NCI-H2227 treated with DMSO at 0.1 percent for 48 hours (cell line): ENCODE measurements around the gene ABCB8.

Experiments used
- DNase-seq: peaks from one replicate; lab custom pipeline; 2025; lab: John Stamatoyannopoulos, UW

Gene ABCB8

DNA sequence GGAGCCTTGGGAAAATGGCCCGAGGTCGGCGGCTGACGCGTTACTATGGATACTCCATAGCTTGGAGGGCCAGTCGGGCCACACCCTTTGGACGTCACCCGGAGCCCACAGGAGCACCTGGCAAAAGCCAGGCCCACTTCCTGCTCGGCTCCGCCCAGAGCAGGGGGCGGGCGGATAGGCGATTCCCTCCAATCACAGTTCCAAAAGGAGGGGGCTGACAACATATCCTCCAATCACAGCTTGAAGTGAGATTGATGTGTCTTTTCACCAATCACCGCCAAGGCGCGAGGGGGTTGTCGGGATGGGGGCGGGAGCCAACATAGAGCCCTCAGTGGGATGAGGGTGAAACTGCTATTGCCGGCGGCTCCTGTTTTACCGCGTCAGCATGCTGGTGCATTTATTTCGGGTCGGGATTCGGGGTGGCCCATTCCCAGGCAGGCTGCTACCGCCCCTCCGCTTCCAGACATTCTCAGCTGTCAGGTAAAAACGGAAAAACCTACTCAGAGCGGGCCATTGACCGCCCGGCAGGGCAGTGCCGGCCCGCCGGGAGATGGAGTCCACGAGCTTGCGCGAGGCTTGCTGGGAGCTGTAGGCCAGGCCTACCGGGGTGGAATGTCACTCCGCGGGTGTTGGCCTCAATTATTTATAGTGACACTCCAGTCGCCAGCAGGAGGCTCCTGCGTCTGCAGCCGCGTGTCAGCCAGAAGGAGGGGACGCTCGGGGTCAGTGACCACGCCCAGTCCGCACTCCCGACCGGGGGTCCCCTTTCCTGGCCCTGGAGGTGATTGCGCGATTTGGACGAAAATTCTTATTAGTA is at the start of gene ABCB8:
TSS of gene ABCB8 (plus strand) at position 320 of the 817 bp plus-strand sequence. CDS start at position 386, 66 bp downstream.
- peak; percentile 98 for DNase-seq

DNA sequence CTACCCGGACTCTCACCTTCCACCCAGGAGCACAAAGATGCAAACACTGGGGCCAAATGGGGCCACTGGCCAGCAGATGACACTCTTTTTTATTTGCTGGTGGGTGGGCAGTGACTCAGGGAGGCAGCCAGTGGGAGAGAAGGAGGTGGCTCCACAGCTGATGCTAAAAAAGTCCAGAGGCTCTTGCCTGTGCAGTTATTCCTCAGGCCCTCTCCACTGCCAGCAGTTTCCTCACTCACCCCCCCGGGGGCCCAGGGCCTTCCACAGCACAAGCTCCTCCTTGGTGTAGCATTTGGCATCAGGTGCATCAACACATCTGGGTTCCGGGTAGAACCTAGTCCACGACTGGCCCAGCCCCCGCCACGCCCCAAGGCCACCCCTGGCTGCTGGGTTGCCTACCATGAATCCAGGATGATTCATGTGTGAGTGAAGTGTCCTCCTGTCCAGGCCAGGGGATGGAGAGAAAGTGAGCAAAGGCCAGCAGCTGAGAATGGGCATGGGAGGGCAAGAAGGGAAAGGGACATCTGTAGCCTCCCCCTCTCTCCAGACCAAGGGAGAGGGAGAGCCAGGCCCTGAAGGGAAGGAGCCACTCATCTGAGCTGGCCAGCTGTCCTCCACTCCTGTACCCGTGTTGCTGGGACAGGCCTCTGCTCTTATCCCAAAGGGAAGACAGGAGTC is 48.4 kb upstream of the ABCB8 start:
- no peak for DNase-seq

DNA sequence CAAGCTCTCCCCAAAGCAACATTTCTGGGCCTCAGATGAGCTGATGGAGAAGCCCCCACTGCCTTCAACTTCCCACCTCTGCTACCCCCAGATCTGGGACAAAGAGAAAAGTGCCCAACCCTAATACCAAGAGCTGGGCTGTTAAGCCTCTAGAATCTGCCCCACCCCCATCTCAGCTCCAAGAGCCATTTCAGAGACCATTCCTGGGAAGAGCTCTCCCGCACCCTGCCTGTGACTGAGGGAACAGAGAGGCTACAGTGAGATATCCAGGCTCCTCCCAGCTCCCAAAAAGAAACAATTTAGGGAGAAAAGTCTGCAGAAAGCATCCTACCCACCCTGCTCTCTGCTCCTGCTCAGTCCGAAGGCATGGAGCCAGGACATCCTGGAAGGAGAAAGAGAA is 47.6 kb upstream of the ABCB8 start:
- DNase-seq = no peak

DNA sequence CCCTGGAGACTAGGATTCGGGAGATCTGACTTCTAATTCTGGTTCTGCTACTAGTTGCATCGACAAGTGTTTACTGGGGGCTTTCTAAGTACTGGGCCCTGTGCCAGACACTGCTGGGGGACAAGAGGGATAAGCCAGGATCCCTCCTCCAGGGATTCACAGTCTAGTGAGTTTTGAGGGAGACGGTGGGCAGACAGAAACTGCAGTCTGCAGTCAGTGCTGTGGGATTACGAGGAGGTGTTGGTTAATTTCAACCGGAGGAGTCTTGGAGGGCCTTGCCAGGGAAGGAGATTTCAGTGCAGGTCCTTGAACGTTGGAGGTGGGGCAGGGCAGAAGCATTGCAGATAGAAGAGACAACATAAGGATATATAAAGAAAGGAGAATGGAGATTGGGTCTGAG is 46.6 kb upstream of the ABCB8 start:
- no peak for DNase-seq

DNA sequence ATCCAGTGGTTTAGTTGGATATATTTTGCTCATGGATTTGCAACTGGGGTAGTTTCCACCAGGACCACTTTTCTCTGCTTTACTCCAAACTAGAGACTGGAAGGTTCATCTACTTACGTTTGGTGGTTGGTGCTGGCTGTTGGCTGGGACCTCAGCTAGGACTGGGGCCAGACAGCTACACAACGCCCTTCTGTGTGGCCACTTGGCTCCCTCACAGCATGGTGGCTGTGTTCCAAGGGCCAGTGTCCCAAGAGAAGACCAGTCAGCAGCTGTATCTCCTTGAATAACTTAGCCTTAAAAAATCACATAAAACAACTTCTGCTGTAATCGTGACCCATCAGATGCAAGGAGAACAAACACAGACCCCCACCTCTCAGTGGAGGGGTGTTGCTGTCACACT is 45.9 kb upstream of the ABCB8 start:
- DNase-seq = no peak

DNA sequence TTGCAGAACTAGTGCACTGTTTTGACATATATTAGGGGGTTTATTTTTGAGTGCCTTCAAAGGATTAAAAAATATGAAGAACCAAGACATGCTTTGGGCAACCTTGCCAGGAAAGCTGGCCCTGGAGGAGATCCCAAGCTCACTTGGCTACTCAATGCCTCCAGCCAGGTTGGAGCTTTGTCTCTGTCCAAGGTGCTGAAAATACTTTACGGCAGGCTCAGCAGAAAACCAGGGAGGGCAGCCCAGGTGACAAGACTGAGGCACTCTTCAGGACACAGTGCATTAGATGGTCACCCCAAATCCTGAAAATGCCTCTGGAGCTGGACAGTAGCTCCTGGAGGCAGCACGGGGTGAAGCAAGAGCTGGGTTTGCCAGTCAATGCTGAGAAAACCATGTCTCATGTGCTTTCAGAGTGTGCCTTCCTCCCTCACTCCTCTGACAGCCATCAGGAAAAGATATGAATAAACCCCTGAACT is 44.3 kb upstream of the ABCB8 start:
- DNase-seq = no peak

DNA sequence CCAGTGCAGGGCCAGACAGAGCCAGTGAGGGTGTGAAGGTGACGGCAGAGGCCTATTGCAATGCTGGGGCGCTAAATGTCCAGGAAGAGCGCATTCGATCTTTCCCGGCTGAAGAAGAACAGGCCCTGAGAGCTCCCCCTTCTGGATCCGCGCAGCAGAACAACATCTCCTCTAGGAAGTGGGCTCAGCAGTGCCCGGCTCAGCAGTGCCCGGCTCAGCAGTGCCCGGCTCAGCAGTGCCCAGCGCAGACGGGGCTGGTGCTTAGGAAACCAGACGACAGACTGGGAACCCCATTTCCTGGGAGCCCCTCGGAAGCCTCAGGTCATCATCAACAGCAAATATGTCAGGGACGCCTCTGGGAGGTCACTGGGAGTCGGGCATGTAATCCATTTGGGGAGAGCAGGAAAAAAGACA is 42.1 kb upstream of the ABCB8 start:
- peak; percentile 18 for DNase-seq

DNA sequence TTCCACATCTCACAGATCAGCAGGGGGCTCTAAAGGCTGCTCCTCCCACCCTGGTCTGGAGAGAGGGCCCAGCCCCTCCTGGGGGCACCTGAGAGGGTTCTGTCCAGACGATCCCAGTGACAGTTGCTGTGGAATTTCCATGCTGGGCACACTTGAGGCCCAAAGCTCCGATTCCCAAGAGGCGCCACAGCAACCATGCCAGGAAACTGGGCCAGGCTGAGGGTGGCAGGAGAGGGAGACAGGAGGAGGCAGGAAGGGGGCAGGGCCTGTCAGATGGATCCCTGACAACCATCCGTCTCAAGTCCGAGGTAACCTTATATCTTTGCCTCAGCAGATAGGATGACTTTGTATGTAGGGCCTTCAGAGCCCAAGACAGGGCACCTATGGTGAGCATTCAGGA is 41.7 kb upstream of the ABCB8 start:
- no peak for DNase-seq

DNA sequence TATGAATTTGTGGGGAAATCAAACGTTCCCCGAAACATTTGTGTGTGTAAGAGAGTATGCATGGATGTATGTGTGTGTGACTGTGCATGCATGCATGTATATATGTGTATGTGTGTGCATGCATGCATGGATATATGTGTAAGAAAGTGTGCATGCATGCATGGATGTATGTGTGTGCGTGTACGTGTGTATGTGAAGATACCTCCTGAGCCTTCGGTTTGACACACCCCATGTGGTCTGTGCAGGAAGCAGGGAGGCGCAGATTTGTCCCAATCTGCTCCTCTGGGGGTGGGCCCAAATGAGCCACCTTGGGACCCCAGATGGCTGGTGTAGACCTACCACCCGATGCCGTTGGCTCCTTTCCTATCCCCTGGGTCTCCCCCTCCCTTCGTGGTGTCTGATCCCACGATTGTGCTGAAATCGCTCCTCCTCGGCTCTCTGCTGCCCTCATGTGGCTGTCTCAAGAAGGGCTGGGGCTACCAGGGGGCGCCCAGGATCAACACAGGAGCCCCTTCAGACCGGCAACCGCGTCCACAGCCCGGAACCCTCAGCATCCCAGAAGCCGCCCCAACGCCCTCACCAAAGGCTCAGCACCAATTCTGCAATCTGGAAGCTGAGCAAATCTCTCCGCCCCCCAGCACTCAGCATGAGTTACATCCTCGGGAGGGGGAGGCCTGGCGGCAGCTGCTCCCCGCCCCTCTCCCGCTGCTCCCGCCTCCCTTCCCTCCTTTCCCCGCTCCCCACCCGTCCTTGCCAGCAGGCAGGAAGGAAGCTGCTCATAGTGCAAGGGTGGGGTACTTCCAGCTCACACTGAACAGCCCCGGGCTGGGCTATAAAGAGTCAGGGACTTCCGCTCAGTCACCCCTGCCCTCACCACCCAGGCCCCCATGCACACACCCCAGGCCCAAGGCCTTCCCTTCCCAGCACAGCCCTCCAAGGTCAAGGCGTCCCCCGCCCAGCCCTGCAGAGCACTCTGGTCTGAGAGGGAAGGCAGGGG is 39.7 kb upstream of the ABCB8 start:
- peak; percentile 97 for DNase-seq

DNA sequence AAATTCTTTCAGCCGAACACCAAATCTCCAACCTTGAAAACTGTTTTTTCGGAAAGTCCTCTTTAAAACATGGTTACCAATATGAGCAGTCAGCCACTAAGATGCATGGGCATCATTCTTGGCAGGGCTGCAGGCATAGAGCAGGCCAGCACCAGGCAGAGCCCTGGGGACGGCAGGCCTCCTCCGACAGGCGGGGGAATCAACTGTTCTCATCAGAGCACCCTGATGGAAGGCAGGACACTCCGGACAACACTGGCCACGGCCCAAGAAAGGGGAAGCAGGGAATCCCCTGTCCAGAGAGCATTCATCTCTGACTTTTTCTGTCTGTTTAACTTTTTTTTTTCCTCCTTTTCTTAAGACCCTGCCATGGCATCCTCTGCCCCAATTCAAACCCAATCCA is 38.8 kb upstream of the ABCB8 start:
- no peak for DNase-seq

DNA sequence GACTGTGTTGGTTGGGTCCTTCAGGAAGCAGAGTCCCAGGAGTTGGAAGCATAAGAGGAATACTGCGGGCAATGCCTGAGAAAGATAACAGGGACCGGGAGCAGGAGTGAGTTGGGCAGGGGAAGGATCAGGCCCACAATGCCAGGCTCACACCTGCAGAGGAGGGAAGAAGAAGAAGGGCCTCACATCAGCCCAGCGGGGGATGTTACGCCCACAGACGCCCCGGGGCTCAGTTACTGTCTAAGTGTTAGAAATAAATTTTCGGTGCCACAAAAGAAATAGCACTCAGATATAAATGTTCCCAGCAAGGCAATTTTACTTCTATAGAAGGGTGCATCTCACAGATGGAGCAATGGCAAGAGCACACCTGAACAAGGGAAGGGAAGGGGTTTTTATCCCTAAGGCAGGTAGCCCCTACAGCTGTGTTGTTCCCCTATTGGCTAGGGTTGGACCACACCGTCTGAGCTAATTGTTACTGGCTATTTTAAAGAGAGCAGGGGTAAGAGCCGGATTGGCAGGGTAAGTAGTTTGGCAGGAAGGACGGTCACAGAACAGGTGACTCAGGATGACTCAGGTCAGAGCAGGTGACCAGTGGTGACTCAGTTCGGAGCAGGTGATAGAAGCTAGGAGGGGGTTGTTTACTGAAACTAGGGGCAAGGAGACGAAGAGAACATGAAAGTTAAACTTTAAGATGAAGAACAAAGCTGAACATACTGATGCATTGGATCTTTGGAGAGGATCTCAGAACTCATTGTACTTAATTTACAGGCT is 37.6 kb upstream of the ABCB8 start, which contains the start of gene NOS3:
TSS of gene NOS3 (plus strand) at position 602 of the 771 bp plus-strand sequence. CDS start 2,787 bp downstream, outside the sequence.
- no peak for DNase-seq

DNA sequence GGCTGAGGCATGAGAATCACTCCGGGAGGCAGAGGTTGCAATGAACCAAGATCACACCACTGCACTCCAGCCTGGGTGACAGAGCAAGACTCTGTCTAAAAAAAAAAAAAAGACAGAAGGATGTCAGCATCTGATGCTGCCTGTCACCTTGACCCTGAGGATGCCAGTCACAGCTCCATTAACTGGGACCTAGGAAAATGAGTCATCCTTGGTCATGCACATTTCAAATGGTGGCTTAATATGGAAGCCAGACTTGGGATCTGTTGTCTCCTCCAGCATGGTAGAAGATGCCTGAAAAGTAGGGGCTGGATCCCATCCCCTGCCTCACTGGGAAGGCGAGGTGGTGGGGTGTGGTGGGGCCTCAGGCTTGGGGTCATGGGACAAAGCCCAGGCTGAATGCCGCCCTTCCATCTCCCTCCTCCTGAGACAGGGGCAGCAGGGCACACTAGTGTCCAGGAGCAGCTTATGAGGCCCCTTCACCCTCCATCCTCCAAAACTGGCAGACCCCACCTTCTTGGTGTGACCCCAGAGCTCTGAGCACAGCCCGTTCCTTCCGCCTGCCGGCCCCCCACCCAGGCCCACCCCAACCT is 36.1 kb upstream of the ABCB8 start:
- no peak for DNase-seq

DNA sequence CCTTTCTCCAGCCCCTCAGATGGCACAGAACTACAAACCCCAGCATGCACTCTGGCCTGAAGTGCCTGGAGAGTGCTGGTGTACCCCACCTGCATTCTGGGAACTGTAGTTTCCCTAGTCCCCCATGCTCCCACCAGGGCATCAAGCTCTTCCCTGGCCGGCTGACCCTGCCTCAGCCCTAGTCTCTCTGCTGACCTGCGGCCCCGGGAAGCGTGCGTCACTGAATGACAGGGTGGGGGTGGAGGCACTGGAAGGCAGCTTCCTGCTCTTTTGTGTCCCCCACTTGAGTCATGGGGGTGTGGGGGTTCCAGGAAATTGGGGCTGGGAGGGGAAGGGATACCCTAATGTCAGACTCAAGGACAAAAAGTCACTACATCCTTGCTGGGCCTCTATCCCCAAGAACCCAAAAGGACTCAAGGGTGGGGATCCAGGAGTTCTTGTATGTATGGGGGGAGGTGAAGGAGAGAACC is 35.4 kb upstream of the ABCB8 start:
- peak; percentile 33 for DNase-seq

DNA sequence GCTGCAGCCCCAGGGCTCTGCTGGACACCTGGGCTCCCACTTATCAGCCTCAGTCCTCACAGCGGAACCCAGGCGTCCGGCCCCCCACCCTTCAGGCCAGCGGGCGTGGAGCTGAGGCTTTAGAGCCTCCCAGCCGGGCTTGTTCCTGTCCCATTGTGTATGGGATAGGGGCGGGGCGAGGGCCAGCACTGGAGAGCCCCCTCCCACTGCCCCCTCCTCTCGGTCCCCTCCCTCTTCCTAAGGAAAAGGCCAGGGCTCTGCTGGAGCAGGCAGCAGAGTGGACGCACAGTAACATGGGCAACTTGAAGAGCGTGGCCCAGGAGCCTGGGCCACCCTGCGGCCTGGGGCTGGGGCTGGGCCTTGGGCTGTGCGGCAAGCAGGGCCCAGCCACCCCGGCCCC is 34.7 kb upstream of the ABCB8 start:
- DNase-seq = no peak

DNA sequence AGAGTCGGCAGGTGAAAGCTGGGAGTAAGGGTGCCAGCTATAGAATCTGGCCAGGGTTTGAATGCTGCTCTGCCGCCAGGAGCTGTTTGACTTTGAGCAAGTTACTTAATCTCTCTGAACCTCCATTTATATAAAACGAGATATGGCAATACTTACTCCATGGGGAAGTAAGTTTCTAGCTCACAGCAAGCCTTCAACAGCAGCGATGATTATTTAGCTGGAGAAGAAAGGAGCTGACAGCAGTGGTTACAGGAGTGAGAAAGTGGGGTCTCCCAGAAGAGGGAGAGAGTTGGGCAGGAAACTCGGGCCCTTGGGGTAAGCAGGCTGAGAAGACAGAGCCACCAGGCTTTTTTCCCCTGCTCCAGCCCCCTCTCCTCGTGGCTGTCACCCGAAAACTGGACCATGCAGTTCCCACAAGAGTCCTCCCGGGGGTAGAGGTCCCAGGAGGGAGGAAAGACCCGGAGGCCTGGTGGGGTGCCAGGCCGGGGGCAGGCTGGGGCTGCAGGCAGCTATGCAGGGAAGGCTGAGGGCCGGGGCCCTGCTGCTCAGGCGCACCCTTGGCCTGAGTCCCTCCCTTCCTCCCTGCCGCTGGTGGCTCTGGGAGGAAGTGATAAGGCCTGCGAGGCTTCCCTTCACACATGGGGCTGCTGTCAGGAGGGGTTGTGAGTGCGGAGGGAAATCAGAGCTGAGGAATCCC is 34.0 kb upstream of the ABCB8 start:
- no peak for DNase-seq

DNA sequence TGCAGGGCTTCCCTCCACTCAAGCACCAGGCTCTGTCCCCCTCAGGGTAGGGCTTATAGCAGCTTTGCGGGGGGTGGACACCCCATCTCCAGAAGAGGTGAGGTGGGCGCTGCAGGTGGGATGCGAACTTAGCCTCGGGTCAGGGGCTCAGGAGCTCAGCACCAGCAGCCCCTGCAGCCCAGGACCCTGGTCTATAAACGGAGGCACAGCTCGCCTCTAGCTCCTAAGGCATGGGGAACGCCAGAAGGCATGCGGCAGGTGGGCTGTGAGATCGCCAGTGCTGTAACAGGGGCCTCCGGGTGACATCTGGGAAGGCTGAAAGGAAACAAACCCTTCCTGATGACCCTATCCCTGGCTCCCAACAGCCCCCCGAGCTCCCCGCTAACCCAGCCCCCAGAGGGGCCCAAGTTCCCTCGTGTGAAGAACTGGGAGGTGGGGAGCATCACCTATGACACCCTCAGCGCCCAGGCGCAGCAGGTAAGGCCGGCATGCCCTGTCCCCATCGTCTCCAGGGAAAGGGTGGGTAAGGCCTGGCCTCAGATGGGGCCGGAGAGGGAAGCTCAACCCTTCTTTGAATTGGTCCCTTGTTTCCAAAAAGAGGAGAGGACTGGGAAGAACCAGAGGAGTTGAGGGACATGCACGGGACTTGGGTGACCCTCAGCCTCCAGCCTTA is 33.3 kb upstream of the ABCB8 start:
- DNase-seq = no peak

DNA sequence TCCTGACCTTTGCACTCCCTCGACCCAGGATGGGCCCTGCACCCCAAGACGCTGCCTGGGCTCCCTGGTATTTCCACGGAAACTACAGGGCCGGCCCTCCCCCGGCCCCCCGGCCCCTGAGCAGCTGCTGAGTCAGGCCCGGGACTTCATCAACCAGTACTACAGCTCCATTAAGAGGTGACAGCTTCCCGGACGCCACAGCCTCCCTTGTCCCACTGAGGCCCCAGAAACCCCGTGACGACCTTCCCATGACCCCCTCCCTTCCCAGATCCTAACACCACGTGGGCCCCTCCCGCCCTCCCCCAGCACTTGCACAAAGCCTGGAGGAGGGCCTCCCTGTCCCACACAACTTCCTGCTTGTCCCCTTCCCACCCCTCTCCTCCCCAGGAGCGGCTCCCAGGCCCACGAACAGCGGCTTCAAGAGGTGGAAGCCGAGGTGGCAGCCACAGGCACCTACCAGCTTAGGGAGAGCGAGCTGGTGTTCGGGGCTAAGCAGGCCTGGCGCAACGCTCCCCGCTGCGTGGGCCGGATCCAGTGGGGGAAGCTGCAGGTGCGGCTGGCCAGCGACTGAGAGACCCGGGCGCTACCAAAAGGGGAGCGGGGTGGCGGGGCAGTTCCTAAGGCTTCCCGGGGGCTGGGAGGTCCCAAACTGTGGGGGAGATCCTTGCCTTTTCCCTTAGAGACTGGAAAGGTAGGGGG is 31.7 kb upstream of the ABCB8 start:
- no peak for DNase-seq

DNA sequence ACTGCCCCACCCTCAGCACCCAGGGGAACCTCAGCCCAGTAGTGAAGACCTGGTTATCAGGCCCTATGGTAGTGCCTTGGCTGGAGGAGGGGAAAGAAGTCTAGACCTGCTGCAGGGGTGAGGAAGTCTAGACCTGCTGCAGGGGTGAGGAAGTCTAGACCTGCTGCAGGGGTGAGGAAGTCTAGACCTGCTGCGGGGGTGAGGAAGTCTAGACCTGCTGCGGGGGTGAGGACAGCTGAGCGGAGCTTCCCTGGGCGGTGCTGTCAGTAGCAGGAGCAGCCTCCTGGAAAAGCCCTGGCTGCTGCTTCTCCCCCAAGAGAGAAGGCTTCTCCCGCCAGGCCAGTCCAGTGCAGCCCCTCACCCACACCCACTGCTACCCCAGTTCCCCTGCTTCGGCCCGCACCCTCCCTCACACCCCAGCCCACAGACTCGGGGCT is 31.2 kb upstream of the ABCB8 start:
- no peak for DNase-seq

DNA sequence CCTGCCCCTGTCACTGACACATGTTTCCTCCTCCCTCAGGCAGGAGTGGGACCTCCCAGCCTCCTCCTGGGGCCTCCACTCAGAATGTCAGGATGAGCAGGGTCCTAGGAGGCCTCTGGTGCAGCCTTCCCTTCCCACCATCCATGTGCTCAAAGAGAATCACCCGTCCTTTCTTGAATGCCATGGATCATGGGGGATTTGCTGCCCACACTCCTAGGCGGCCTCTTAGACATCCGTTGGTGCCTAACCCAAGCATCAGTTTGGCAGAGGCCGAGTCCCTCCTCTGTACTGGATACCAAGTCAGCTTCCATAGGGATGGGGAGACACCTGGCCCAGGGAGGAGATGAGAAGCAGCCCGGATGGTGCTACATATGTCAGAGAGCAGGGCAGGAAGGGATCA is 30.4 kb upstream of the ABCB8 start:
- no peak for DNase-seq
